HG02943 (cell line): ENCODE measurements around the gene EPHB1.
A peak's percentile ranks its signal among the peaks of the same experiment; 100 is the strongest.

Source experiments
- ATAC-seq: cut with Tn5 transposase; IDR thresholded peaks from one replicate; pipeline ENCODE4 v1.9.1; 2021; ENCODE audit warnings: mild to moderate bottlenecking, low read depth, moderate library complexity; ENCODE audit not compliant: unreplicated experiment

Gene EPHB1

GRCh38 chr3:134804508-134805480, 9.7 kb downstream of the EPHB1 start:
- no peak for ATAC-seq

GRCh38 chr3:134807189-134807588, 12.1 kb downstream of the EPHB1 start:
- ATAC-seq, result no peak

- ATAC-seq, result no peak
Observed at GRCh38 chr3:134808835-134809234, 13.8 kb downstream of the EPHB1 start.

GRCh38 chr3:134809427-134810051, 14.5 kb downstream of the EPHB1 start:
- no peak for ATAC-seq

GRCh38 chr3:134810052-134810435, 15.0 kb downstream of the EPHB1 start:
- ATAC-seq, result no peak

GRCh38 chr3:134810850-134811249, 15.8 kb downstream of the EPHB1 start:
- ATAC-seq, result no peak

- no peak for ATAC-seq
Observed at GRCh38 chr3:134813618-134814017, 18.6 kb downstream of the EPHB1 start.

- ATAC-seq, result no peak
Observed at GRCh38 chr3:134815519-134815918, 20.5 kb downstream of the EPHB1 start.

GRCh38 chr3:134816623-134817022, 21.6 kb downstream of the EPHB1 start:
- ATAC-seq, result no peak

GRCh38 chr3:134817297-134817696, 22.2 kb downstream of the EPHB1 start:
- ATAC-seq, result peak; percentile 89

GRCh38 chr3:134820994-134821393, 25.9 kb downstream of the EPHB1 start:
- ATAC-seq, result no peak

- no peak for ATAC-seq
Observed at GRCh38 chr3:134822090-134822489, 27.0 kb downstream of the EPHB1 start.

- no peak for ATAC-seq
Observed at GRCh38 chr3:134823679-134824078, 28.6 kb downstream of the EPHB1 start.

GRCh38 chr3:134824791-134825190, 29.7 kb downstream of the EPHB1 start:
- ATAC-seq, result no peak

- peak; percentile 82 for ATAC-seq
Observed at GRCh38 chr3:134827213-134827612, 32.2 kb downstream of the EPHB1 start.

- no peak for ATAC-seq
Observed at GRCh38 chr3:134829721-134830120, 34.7 kb downstream of the EPHB1 start.

- ATAC-seq, result no peak
Observed at GRCh38 chr3:134832585-134832984, 37.5 kb downstream of the EPHB1 start.

- peak; percentile 50 for ATAC-seq
Observed at GRCh38 chr3:134833453-134834163, 38.5 kb downstream of the EPHB1 start.

GRCh38 chr3:134836921-134837320, 41.9 kb downstream of the EPHB1 start:
- no peak for ATAC-seq

GRCh38 chr3:134838599-134838998, 43.5 kb downstream of the EPHB1 start:
- ATAC-seq, result no peak

- ATAC-seq, result no peak
Observed at GRCh38 chr3:134839422-134839821, 44.4 kb downstream of the EPHB1 start.
